ENCODE data around the gene TIPARP.
A peak's percentile ranks its signal among the peaks of the same experiment; 100 is the strongest.

The TIPARP gene

GRCh38 chr3:156751461-156752025 is 77.2 kb downstream of the TIPARP start:
- TF ChIP-seq CTCF (conservative IDR thresholded peaks at IDR 0.05; ENCODE audit: low read length): peak; percentile 46
- DNase-seq (ENCODE audit: low read depth): peak; percentile 99
- peak overlapping the region; percentile 48 for H3K4me3 ChIP-seq (ENCODE audit: low read length)

Measured in AG10803 (cell line).